ENCODE data around the gene PSMD13. TPM values are rescaled to one million over a fixed set of nuclear protein-coding genes. Genes with fewer than 3 reads are reported as not detected.

Gene PSMD13
- total and polyA plus RNA-seq, 2 experiments from 2014 or later, result 91.8 to 146 TPM

- Histone ChIP-seq H4K20me1 (ENCODE audit: insufficient read depth, poor library complexity, severe bottlenecking) (no peaks in the 10 kb centered on the region), H3K4me1 (ENCODE audit: insufficient read depth) (peaks cover 8% of the 10 kb centered on the region), H3K9me2 (replicated peaks; ENCODE audit: insufficient read depth) (no peaks in the 10 kb centered on the region), H3K4me3 (no peak overlapping the region), H3K27ac (no peak overlapping the region), H3K79me2 (no peaks in the 10 kb centered on the region), H3K36me3 (replicated peaks; ENCODE audit: insufficient read depth, low read depth) (no peaks in the 10 kb centered on the region), H3K27me3 (no peaks in the 10 kb centered on the region), H3K9me3 (ENCODE audit: low read depth) (no peaks in the 10 kb centered on the region), H3K4me2 (no peak overlapping the region), H2AFZ (no peak overlapping the region)
- DNase-seq (ENCODE audit: low spot score), result no peak
- no peak for TF ChIP-seq CTCF (IDR thresholded peaks at IDR 0.05; ENCODE audit: poor library complexity)
- WGBS (ENCODE audit: low lambda C conversion rate, missing lambda C conversion rate), result 93% methylated on average over 12 of the region's 16 CpGs
Measured at GRCh38 chr11:294780-295179, 58.0 kb downstream of the PSMD13 start.

- Histone ChIP-seq H3K36me3 (replicated peaks; ENCODE audit: insufficient read depth, low read depth) (no peaks in the 10 kb centered on the region), H3K4me3 (no peak overlapping the region), H3K79me2 (no peaks in the 10 kb centered on the region), H3K4me1 (ENCODE audit: insufficient read depth) (peaks cover 4% of the 10 kb centered on the region), H3K27ac (no peak overlapping the region), H3K4me2 (no peak overlapping the region), H3K9me2 (replicated peaks; ENCODE audit: insufficient read depth) (no peaks in the 10 kb centered on the region), H3K27me3 (no peaks in the 10 kb centered on the region), H2AFZ (no peak overlapping the region), H3K9me3 (ENCODE audit: low read depth) (no peaks in the 10 kb centered on the region), H4K20me1 (ENCODE audit: insufficient read depth, poor library complexity, severe bottlenecking) (no peaks in the 10 kb centered on the region)
- TF ChIP-seq EZH2 (IDR thresholded peaks at IDR 0.05; ENCODE audit: borderline replicate concordance), result no peak
- TF ChIP-seq EZH2phosphoT487 (IDR thresholded peaks at IDR 0.05; ENCODE audit: low read depth, severe bottlenecking, unreplicated experiment), result no peak
- no peak for TF ChIP-seq CTCF (IDR thresholded peaks at IDR 0.05; ENCODE audit: poor library complexity)
- no peak for DNase-seq (ENCODE audit: low spot score)
- 79% methylated on average over 26 of the region's 26 CpGs for WGBS (ENCODE audit: low lambda C conversion rate, missing lambda C conversion rate)
Measured at GRCh38 chr11:295351-296170, 58.8 kb downstream of the PSMD13 start.

- Histone ChIP-seq H2AFZ (no peak overlapping the region), H3K79me2 (no peaks in the 10 kb centered on the region), H3K27me3 (no peaks in the 10 kb centered on the region), H3K4me1 (ENCODE audit: insufficient read depth) (peaks cover 3% of the 10 kb centered on the region), H3K27ac (no peak overlapping the region), H3K36me3 (replicated peaks; ENCODE audit: insufficient read depth, low read depth) (no peaks in the 10 kb centered on the region), H3K4me3 (no peak overlapping the region), H3K9me2 (replicated peaks; ENCODE audit: insufficient read depth) (no peaks in the 10 kb centered on the region), H3K9me3 (ENCODE audit: low read depth) (no peaks in the 10 kb centered on the region), H4K20me1 (ENCODE audit: insufficient read depth, poor library complexity, severe bottlenecking) (no peaks in the 10 kb centered on the region), H3K4me2 (no peak overlapping the region)
- 93% methylated on average over 35 of the region's 35 CpGs for WGBS (ENCODE audit: low lambda C conversion rate, missing lambda C conversion rate)
- no peak for DNase-seq (ENCODE audit: low spot score)
- TF ChIP-seq EZH2 (IDR thresholded peaks at IDR 0.05; ENCODE audit: borderline replicate concordance), result no peak
- TF ChIP-seq EZH2phosphoT487 (IDR thresholded peaks at IDR 0.05; ENCODE audit: low read depth, severe bottlenecking, unreplicated experiment), result no peak
- no peak for TF ChIP-seq CTCF (IDR thresholded peaks at IDR 0.05; ENCODE audit: poor library complexity)
Measured at GRCh38 chr11:296171-297050, 59.6 kb downstream of the PSMD13 start.

Data from hepatocyte (in vitro differentiated cells).